Activated CD4-positive, alpha-beta T cell treated with anti-CD3 and anti-CD28 coated beads for 36 hours (primary cell): ENCODE measurements around the gene CCDC33. TPM values are rescaled to one million over a fixed set of nuclear protein-coding genes. Genes with fewer than 3 reads are reported as not detected.

Experiments used
- ATAC-seq: fragments of 200-7000 bp; cut with Tn5 transposase; one replicate; pipeline ENCODE4 v1.10.0; 2021; ENCODE audit warnings: mild to moderate bottlenecking, moderate library complexity
- CTCF ChIA-PET: fragments of 350-600 bp; sonication (Branson Sonifier 250); formaldehyde crosslinking; loops from one replicate; lab custom pipeline; 2021; ENCODE audit warnings: antibody characterized with exemption; lab: Charles Lee
- POLR2A ChIA-PET: fragments of 350-600 bp; sonication (Branson Sonifier 250); formaldehyde crosslinking; loops from one replicate; lab custom pipeline; 2021; ENCODE audit warnings: antibody characterized with exemption, inconsistent platforms; lab: Charles Lee
- DNase-seq: peaks from one replicate; pipeline ENCODE4 v3.0.0-alpha.2; 2020
- H3K27ac Mint-ChIP-seq: one replicate; pipeline ENCODE4 v1.8.0; 2021; ENCODE audit warnings: mixed read lengths
- H3K27me3 Mint-ChIP-seq: one replicate; pipeline ENCODE4 v1.8.0; 2021; ENCODE audit warnings: mixed read lengths
- H3K36me3 Mint-ChIP-seq: one replicate; pipeline ENCODE4 v1.8.0; 2021; ENCODE audit warnings: low read depth, mixed read lengths
- H3K4me1 Mint-ChIP-seq: one replicate; pipeline ENCODE4 v1.8.0; 2021; ENCODE audit warnings: mixed read lengths
- H3K4me3 Mint-ChIP-seq: one replicate; pipeline ENCODE4 v1.8.0; 2021; ENCODE audit warnings: mild to moderate bottlenecking, moderate library complexity, mixed read lengths
- H3K9me3 Mint-ChIP-seq: one replicate; pipeline ENCODE4 v1.8.0; 2021; ENCODE audit warnings: low read depth, mixed read lengths
- intact Hi-C, 2 experiments: fragments of 100-400 bp; cut with DNase I in 1 of 2; cut with micrococcal nuclease in 1 of 2; formaldehyde crosslinking; loops; one replicate each; pipeline versions ENCODE4 v1.14.2 to v1.15.1; 2022 to 2024; cut with DNase I, micrococcal nuclease
- total RNA-seq, 2 experiments: library from RNA; stranded (reverse); gene quantifications; one replicate each; pipeline ENCODE4 v1.2.3, GENCODE V29; 2021

Gene CCDC33
- total RNA-seq, 2 experiments from 2014 or later, result not detected

GRCh38 chr15:74234598-74234875 lies 1.6 kb upstream of the CCDC33 start:
- Mint-ChIP-seq H3K27ac (no peak overlapping the region), H3K4me3 (no peak overlapping the region), H3K4me1 (no peaks in the 10 kb centered on the region), H3K9me3 (no peaks in the 10 kb centered on the region), H3K36me3 (no peaks in the 10 kb centered on the region), H3K27me3 (no peaks in the 10 kb centered on the region)
- ChIA-PET CTCF (no interaction called here), POLR2A (no interaction called here)
- no peak for DNase-seq
- intact Hi-C loops, result no loop called here
- ATAC-seq, result no peak

- H3K27ac Mint-ChIP-seq, result no peak overlapping the region
- no peaks in the 10 kb centered on the region for H3K9me3 Mint-ChIP-seq
These were observed 3.1 kb downstream of the CCDC33 start for GRCh38 chr15:74239051-74239705.

GRCh38 chr15:74240002-74240568 lies 4.0 kb downstream of the CCDC33 start:
- peaks cover 17% of the 10 kb centered on the region for H3K27me3 Mint-ChIP-seq
- DNase-seq, result no peak
- peaks cover 6% of the 10 kb centered on the region for H3K4me1 Mint-ChIP-seq
- no peak overlapping the region for H3K27ac Mint-ChIP-seq
- H3K36me3 Mint-ChIP-seq, result no peaks in the 10 kb centered on the region
- no peaks in the 10 kb centered on the region for H3K9me3 Mint-ChIP-seq
- intact Hi-C loops, result no loop called here
- no peak for ATAC-seq
- no peak overlapping the region for H3K4me3 Mint-ChIP-seq
- POLR2A ChIA-PET, result no interaction called here
- CTCF ChIA-PET, result interaction anchor here (0.6 to 1.2 kb wide), 3 partner anchors 80 to 1612 kb away, joined by 3 read pairs; no protein-coding TSS in a partner anchor

More at GRCh38 chr15:74239051-74239705, 3.1 kb downstream of the CCDC33 start:
- Mint-ChIP-seq H3K36me3 (no peaks in the 10 kb centered on the region), H3K4me1 (no peaks in the 10 kb centered on the region), H3K27me3 (peaks cover 9% of the 10 kb centered on the region), H3K4me3 (no peak overlapping the region)
- no peak for DNase-seq
- ChIA-PET CTCF (interaction anchor here (0.6 to 1.2 kb wide), 2 partner anchors 85 to 1611 kb away, joined by 3 read pairs; no protein-coding TSS in a partner anchor), POLR2A (interaction anchor here (0.5 kb wide), 1 partner anchor 9 kb away, joined by 6 read pairs; no protein-coding TSS in a partner anchor)
- no peak for ATAC-seq
- intact Hi-C loops, result no loop called here

- intact Hi-C loops, result no loop called here
- H3K27me3 Mint-ChIP-seq, result peaks cover 22% of the 10 kb centered on the region
- peaks cover 9% of the 10 kb centered on the region for H3K4me1 Mint-ChIP-seq
- ATAC-seq, result no peak
- CTCF ChIA-PET, result no interaction called here
- no peak overlapping the region for H3K4me3 Mint-ChIP-seq
- POLR2A ChIA-PET, result no interaction called here
- H3K36me3 Mint-ChIP-seq, result no peaks in the 10 kb centered on the region
- no peaks in the 10 kb centered on the region for H3K9me3 Mint-ChIP-seq
- H3K27ac Mint-ChIP-seq, result no peak overlapping the region
- DNase-seq, result no peak
These were observed 4.9 kb downstream of the CCDC33 start for GRCh38 chr15:74240897-74241614.

GRCh38 chr15:74242441-74243185 lies 6.5 kb downstream of the CCDC33 start:
- no peaks in the 10 kb centered on the region for H3K36me3 Mint-ChIP-seq
- H3K27me3 Mint-ChIP-seq, result peaks cover 28% of the 10 kb centered on the region
- no peak for ATAC-seq
- no peaks in the 10 kb centered on the region for H3K9me3 Mint-ChIP-seq
- no peak overlapping the region for H3K27ac Mint-ChIP-seq
- no peak for DNase-seq
- intact Hi-C loops, result no loop called here
- no peak overlapping the region for H3K4me3 Mint-ChIP-seq
- peaks cover 9% of the 10 kb centered on the region for H3K4me1 Mint-ChIP-seq
- ChIA-PET POLR2A (interaction anchor here (0.6 kb wide), 1 partner anchor 40 kb away, joined by 3 read pairs; the partner anchor contains the start of gene STRA6), CTCF (no interaction called here)

GRCh38 chr15:74243431-74243830 lies 7.3 kb downstream of the CCDC33 start:
- Mint-ChIP-seq H3K27ac (no peak overlapping the region), H3K27me3 (peaks cover 28% of the 10 kb centered on the region), H3K36me3 (no peaks in the 10 kb centered on the region), H3K4me1 (peaks cover 9% of the 10 kb centered on the region), H3K9me3 (no peaks in the 10 kb centered on the region), H3K4me3 (no peak overlapping the region)
- intact Hi-C loops, result no loop called here
- ChIA-PET POLR2A (no interaction called here), CTCF (interaction anchor here (0.6 kb wide), 1 partner anchor 98 kb away, joined by 3 read pairs; no protein-coding TSS in a partner anchor)
- ATAC-seq, result no peak
- DNase-seq, result no peak

GRCh38 chr15:74244822-74245341 lies 8.8 kb downstream of the CCDC33 start:
- Mint-ChIP-seq H3K4me1 (peaks cover 9% of the 10 kb centered on the region), H3K27ac (no peak overlapping the region), H3K27me3 (peaks cover 28% of the 10 kb centered on the region), H3K4me3 (peak overlapping the region; percentile 11), H3K9me3 (no peaks in the 10 kb centered on the region), H3K36me3 (no peaks in the 10 kb centered on the region)
- no peak for DNase-seq
- ChIA-PET CTCF (interaction anchor here (0.7 to 0.8 kb wide), 3 partner anchors 63 to 403 kb away, joined by 3 read pairs; no protein-coding TSS in a partner anchor), POLR2A (no interaction called here)
- no peak for ATAC-seq
- intact Hi-C loops, result no loop called here

- ChIA-PET POLR2A (no interaction called here), CTCF (interaction anchor here (0.7 to 0.8 kb wide), 3 partner anchors 62 to 403 kb away, joined by 3 read pairs; no protein-coding TSS in a partner anchor)
- DNase-seq (peak; percentile 58), ATAC-seq (peak; percentile 58)
- Mint-ChIP-seq H3K9me3 (no peaks in the 10 kb centered on the region), H3K36me3 (no peaks in the 10 kb centered on the region), H3K27ac (no peak overlapping the region), H3K4me3 (peak overlapping the region; percentile 11), H3K4me1 (peaks cover 9% of the 10 kb centered on the region), H3K27me3 (peaks cover 28% of the 10 kb centered on the region)
- intact Hi-C loops, result no loop called here
These were observed 9.3 kb downstream of the CCDC33 start for GRCh38 chr15:74245342-74245931.

- ChIA-PET CTCF (no interaction called here), POLR2A (no interaction called here)
- Mint-ChIP-seq H3K27ac (no peak overlapping the region), H3K27me3 (peaks cover 10% of the 10 kb centered on the region), H3K4me3 (no peak overlapping the region), H3K9me3 (no peaks in the 10 kb centered on the region), H3K36me3 (no peaks in the 10 kb centered on the region), H3K4me1 (peaks cover 1% of the 10 kb centered on the region)
- ATAC-seq (no peak), DNase-seq (no peak)
- intact Hi-C loops, result no loop called here
These were observed 14.1 kb downstream of the CCDC33 start for GRCh38 chr15:74250266-74250665.

- Mint-ChIP-seq H3K4me3 (no peak overlapping the region), H3K4me1 (no peaks in the 10 kb centered on the region), H3K36me3 (no peaks in the 10 kb centered on the region), H3K27me3 (peaks cover 4% of the 10 kb centered on the region), H3K9me3 (no peaks in the 10 kb centered on the region), H3K27ac (no peak overlapping the region)
- ATAC-seq, result no peak
- ChIA-PET CTCF (no interaction called here), POLR2A (interaction anchor here (0.5 kb wide), 1 partner anchor 258 kb away, joined by 5 read pairs; no protein-coding TSS in a partner anchor)
- no peak for DNase-seq
- intact Hi-C loops, result no loop called here
These were observed 15.1 kb downstream of the CCDC33 start for GRCh38 chr15:74251131-74251811.
